H9 (cell line): Measurements from ENCODE around the gene ARRDC2. TPM values are rescaled to one million over a fixed set of nuclear protein-coding genes. Genes with fewer than 3 reads are reported as not detected.
A peak's percentile ranks its signal among the peaks of the same experiment; 100 is the strongest.

ENCODE experiments used
- DNase-seq: peaks from one replicate; pipeline ENCODE4 v3.0.0-alpha.2; 2017
- H2AFZ ChIP-seq: one replicate; pipeline ENCODE4 v1.6.1; 2013; ENCODE audit warnings: mild to moderate bottlenecking, low read length, control low read depth, moderate library complexity
- H2AK5ac ChIP-seq: 2 replicates; pipeline ENCODE4 v1.6.1; 2013; ENCODE audit warnings: low read length, control low read depth, mixed read lengths; ENCODE audit not compliant: insufficient read length
- H2BK120ac ChIP-seq: one replicate; pipeline ENCODE4 v1.6.1; 2013; ENCODE audit warnings: low read depth, mild to moderate bottlenecking, low read length, control low read depth, inconsistent platforms; ENCODE audit not compliant: poor library complexity, severe bottlenecking
- H2BK12ac ChIP-seq: 2 replicates; pipeline ENCODE4 v1.6.1; 2013; ENCODE audit warnings: low read length, control low read depth, mixed read lengths, low read depth; ENCODE audit not compliant: insufficient read length
- H2BK15ac ChIP-seq: 2 replicates; pipeline ENCODE4 v1.6.1; 2013; ENCODE audit warnings: low read depth, low read length, control low read depth
- H2BK20ac ChIP-seq: one replicate; pipeline ENCODE4 v1.6.1; 2013; ENCODE audit warnings: low read depth, mild to moderate bottlenecking, low read length, control low read depth, inconsistent platforms; ENCODE audit not compliant: poor library complexity, severe bottlenecking
- H2BK5ac ChIP-seq: 2 replicates; pipeline ENCODE4 v1.6.1; 2013; ENCODE audit warnings: low read length, control low read depth, mixed read lengths; ENCODE audit not compliant: insufficient read length
- H3K14ac ChIP-seq: 2 replicates; pipeline ENCODE4 v1.6.1; 2013; ENCODE audit warnings: low read length, control low read depth; ENCODE audit not compliant: insufficient read depth
- H3K18ac ChIP-seq: 2 replicates; pipeline ENCODE4 v1.6.1; 2013; ENCODE audit warnings: low read depth, mild to moderate bottlenecking, mixed read lengths, low read length, control low read depth; ENCODE audit not compliant: insufficient read length
- H3K23ac ChIP-seq: 2 replicates; pipeline ENCODE4 v1.6.1; 2013; ENCODE audit warnings: low read length, control low read depth, mixed read lengths, low read depth; ENCODE audit not compliant: insufficient read length
- H3K23me2 ChIP-seq: 2 replicates; pipeline ENCODE4 v1.6.1; 2013; ENCODE audit warnings: low read depth, mild to moderate bottlenecking, mixed read lengths, low read length, control low read depth; ENCODE audit not compliant: insufficient read length, poor library complexity, severe bottlenecking
- H3K27ac ChIP-seq: 2 replicates; pipeline ENCODE4 v1.5.1; 2013; ENCODE audit warnings: low read length, control low read depth, mixed read lengths, low read depth; ENCODE audit not compliant: insufficient read length
- H3K27me3 ChIP-seq: 2 replicates; pipeline ENCODE4 v1.6.1; 2013; ENCODE audit warnings: low read length, control low read depth, inconsistent platforms; ENCODE audit not compliant: insufficient read depth
- H3K4ac ChIP-seq: 2 replicates; pipeline ENCODE4 v1.6.1; 2013; ENCODE audit warnings: low read depth, mild to moderate bottlenecking, control low read depth, inconsistent platforms, low read length, moderate library complexity
- H3K4me1 ChIP-seq: 2 replicates; pipeline ENCODE4 v1.6.1; 2013; ENCODE audit warnings: low read length, control low read depth, inconsistent platforms; ENCODE audit not compliant: insufficient read depth
- H3K4me2 ChIP-seq: 2 replicates; pipeline ENCODE4 v1.6.1; 2013; ENCODE audit warnings: low read length, control low read depth, mixed read lengths; ENCODE audit not compliant: insufficient read length, insufficient read depth
- H3K56ac ChIP-seq: 2 replicates; pipeline ENCODE4 v1.6.1; 2013; ENCODE audit warnings: low read depth, mild to moderate bottlenecking, mixed read lengths, low read length, control low read depth; ENCODE audit not compliant: insufficient read length
- H3K79me1 ChIP-seq: 2 replicates; pipeline ENCODE4 v1.6.1; 2013; ENCODE audit warnings: low read depth, mild to moderate bottlenecking, moderate library complexity, low read length, control low read depth, inconsistent platforms; ENCODE audit not compliant: insufficient read depth, poor library complexity, severe bottlenecking
- H3K79me2 ChIP-seq: 2 replicates; pipeline ENCODE4 v1.6.1; 2013; ENCODE audit warnings: low read length, control low read depth, inconsistent platforms; ENCODE audit not compliant: insufficient read depth
- H3K9ac ChIP-seq: 2 replicates; pipeline ENCODE4 v1.6.1; 2013; ENCODE audit warnings: low read length, control low read depth, mixed read lengths; ENCODE audit not compliant: insufficient read length; ENCODE audit errors: extremely low read depth
- H3K9me3 ChIP-seq: one replicate; pipeline ENCODE4 v1.6.1; 2013; ENCODE audit warnings: low read depth, low read length, inconsistent platforms; ENCODE audit not compliant: control insufficient read depth
- H3T11ph ChIP-seq: one replicate; pipeline ENCODE4 v1.6.1; 2013; ENCODE audit warnings: mild to moderate bottlenecking, low read length, control low read depth, inconsistent platforms
- H4K20me1 ChIP-seq: one replicate; pipeline ENCODE4 v1.6.1; 2013; ENCODE audit not compliant: control insufficient read depth, insufficient read length, insufficient read depth
- H4K5ac ChIP-seq: 2 replicates; pipeline ENCODE4 v1.6.1; 2013; ENCODE audit warnings: low read depth, mild to moderate bottlenecking, mixed read lengths, low read length, control low read depth; ENCODE audit not compliant: insufficient read length
- H4K8ac ChIP-seq: replicated peaks from 2 replicates; pipeline ENCODE4 v1.6.1; 2013; ENCODE audit warnings: low read length, control low read depth, mixed read lengths, low read depth; ENCODE audit not compliant: insufficient read length
- H4K91ac ChIP-seq: 2 replicates; pipeline ENCODE4 v1.6.1; 2013; ENCODE audit warnings: low read depth, mild to moderate bottlenecking, moderate library complexity, mixed read lengths, low read length, control low read depth; ENCODE audit not compliant: insufficient read length
- H3K27ac Mint-ChIP-seq, 3 experiments: 2 replicates in 2 of 3; 3 replicates in 1 of 3; pipeline ENCODE4 v1.8.0; 2020 to 2021; ENCODE audit warnings: mixed read lengths in 3 of 3, mild to moderate bottlenecking in 1 of 3, moderate library complexity in 1 of 3
- H3K27me3 Mint-ChIP-seq: 2 replicates; pipeline ENCODE4 v1.8.0; 2021; ENCODE audit warnings: low read depth, mild to moderate bottlenecking, moderate library complexity, mixed read lengths
- H3K36me3 Mint-ChIP-seq, 3 experiments: 2 replicates in 2 of 3; 3 replicates in 1 of 3; pipeline ENCODE4 v1.8.0; 2020 to 2021; ENCODE audit warnings: low read depth in 3 of 3, mixed read lengths in 3 of 3; ENCODE audit not compliant: insufficient read depth in 1 of 3
- H3K4me1 Mint-ChIP-seq, 2 experiments: 2 replicates each; pipeline ENCODE4 v1.8.0; 2020; ENCODE audit warnings: mixed read lengths in 2 of 2
- H3K4me3 Mint-ChIP-seq, 2 experiments: 2 replicates in 1 of 2; 3 replicates in 1 of 2; pipeline ENCODE4 v1.8.0; 2020 to 2021; ENCODE audit warnings: mild to moderate bottlenecking in 2 of 2, mixed read lengths in 2 of 2, moderate library complexity in 1 of 2
- H3K9me3 Mint-ChIP-seq, 2 experiments: 2 replicates in 1 of 2; 3 replicates in 1 of 2; pipeline ENCODE4 v1.8.0; 2020; ENCODE audit warnings: mild to moderate bottlenecking in 2 of 2, mixed read lengths in 2 of 2, moderate library complexity in 1 of 2
- WGBS: extraction: QIAGEN DNeasy Blood & Tissue Kit; methylation state at CpG from one replicate; pipeline ENCODE4 v1.1.7; 2013; ENCODE audit warnings: missing lambda C conversion rate, low lambda C conversion rate, mixed read lengths; ENCODE audit not compliant: insufficient read length; ENCODE audit errors: extremely low coverage; 5-methylcytosine and 5-hydroxymethylcytosine counted together
- total RNA-seq: library from RNA; stranded (reverse); gene quantifications from 2 replicates; pipeline ENCODE4 v1.2.1, GENCODE V29; 2021
- TF ChIP-seq, protein P1 (sequence below): fragments of 200-600 bp; sonication (generic); conservative IDR thresholded peaks from 3 replicates; pipeline ENCODE4 v1.8.0; 2021; ENCODE audit warnings: antibody characterized with exemption, mild to moderate bottlenecking

The ARRDC2 gene
- total RNA-seq, 1 experiment from 2014 or later = 10.5 TPM

DNA sequence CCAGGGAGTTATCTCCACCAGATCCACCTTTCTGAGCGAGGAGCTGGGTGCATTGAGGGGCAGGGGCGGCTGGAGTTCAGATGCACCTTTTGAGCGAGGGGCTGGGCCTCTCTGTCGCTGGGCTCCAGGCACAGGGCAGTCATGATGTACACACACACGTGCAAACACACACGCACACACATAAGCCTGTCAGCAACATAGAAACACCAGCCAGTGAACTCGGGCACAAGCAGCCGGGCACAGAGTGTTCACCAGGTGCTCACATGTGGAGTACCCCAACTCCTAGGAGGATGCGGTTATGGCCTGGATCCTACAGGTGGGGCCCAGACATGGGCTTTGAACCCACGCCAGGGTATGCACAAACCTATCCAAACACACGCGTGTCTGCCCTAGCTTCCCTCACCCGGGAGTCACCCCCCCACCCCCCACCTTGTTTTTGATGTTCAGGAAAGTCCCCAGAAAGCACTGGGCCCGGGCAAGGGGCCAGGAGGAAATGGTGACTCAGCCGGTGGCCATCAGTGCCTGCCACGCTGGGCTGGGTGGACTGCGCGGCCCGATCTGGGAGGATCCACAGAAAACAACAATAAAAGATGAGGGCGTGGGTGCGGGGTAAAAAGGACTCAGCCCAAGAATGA is 13.3 kb downstream of the ARRDC2 start:
- H3K18ac ChIP-seq = peak overlapping the region; percentile 31
- Mint-ChIP-seq H3K27me3 (0 out of 2 replicates have a peak, but pooled peaks cover 2% of the 10 kb centered on the region), H3K9me3 (no peaks in the 10 kb centered on the region; a peak in 1 of 5 replicates), H3K4me3 (no peak overlapping the region), H3K4me1 (peaks cover 6 to 13% of the 10 kb centered on the region in 2 experiments), H3K27ac (no peak overlapping the region), H3K36me3 (peaks cover 0 to 2% (median 0%) of the 10 kb centered on the region in 3 experiments; a peak in 2 of 7 replicates)
- H4K5ac ChIP-seq = peak overlapping the region; percentile 57
- no peaks in the 10 kb centered on the region for H3K27me3 ChIP-seq
- no peak overlapping the region; the same call in 1 of the 2 replicates for H3K14ac ChIP-seq
- no peaks in the 10 kb centered on the region for H3K79me1 ChIP-seq
- peak overlapping the region; percentile 83 for H4K91ac ChIP-seq
- H2AFZ ChIP-seq = no peak overlapping the region
- no peak overlapping the region for H3K56ac ChIP-seq
- TF ChIP-seq, protein P1, sequence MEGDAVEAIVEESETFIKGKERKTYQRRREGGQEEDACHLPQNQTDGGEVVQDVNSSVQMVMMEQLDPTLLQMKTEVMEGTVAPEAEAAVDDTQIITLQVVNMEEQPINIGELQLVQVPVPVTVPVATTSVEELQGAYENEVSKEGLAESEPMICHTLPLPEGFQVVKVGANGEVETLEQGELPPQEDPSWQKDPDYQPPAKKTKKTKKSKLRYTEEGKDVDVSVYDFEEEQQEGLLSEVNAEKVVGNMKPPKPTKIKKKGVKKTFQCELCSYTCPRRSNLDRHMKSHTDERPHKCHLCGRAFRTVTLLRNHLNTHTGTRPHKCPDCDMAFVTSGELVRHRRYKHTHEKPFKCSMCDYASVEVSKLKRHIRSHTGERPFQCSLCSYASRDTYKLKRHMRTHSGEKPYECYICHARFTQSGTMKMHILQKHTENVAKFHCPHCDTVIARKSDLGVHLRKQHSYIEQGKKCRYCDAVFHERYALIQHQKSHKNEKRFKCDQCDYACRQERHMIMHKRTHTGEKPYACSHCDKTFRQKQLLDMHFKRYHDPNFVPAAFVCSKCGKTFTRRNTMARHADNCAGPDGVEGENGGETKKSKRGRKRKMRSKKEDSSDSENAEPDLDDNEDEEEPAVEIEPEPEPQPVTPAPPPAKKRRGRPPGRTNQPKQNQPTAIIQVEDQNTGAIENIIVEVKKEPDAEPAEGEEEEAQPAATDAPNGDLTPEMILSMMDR = no peak
- no peak overlapping the region for H2BK5ac ChIP-seq
- H3K9ac ChIP-seq = no peak overlapping the region
- no peak overlapping the region for H3T11ph ChIP-seq
- H2BK20ac ChIP-seq = no peak overlapping the region
- no peaks in the 10 kb centered on the region for H3K23me2 ChIP-seq
- no peak overlapping the region for H3K27ac ChIP-seq
- WGBS = no CpG with 5 or more reads among the region's 21 CpGs
- no peaks in the 10 kb centered on the region; the same call in 1 of the 2 replicates for H3K4me1 ChIP-seq
- peak overlapping the region; percentile 88 for H4K8ac ChIP-seq
- H3K4me2 ChIP-seq = no peak overlapping the region
- H2BK12ac ChIP-seq = no peak overlapping the region
- H3K4ac ChIP-seq = no peak overlapping the region
- H2BK15ac ChIP-seq = no peak overlapping the region
- H3K9me3 ChIP-seq = no peaks in the 10 kb centered on the region
- H2BK120ac ChIP-seq = no peak overlapping the region
- no peaks in the 10 kb centered on the region for H4K20me1 ChIP-seq
- H3K23ac ChIP-seq = no peak overlapping the region
- DNase-seq = no peak
- H2AK5ac ChIP-seq = no peak overlapping the region
- H3K79me2 ChIP-seq = no peaks in the 10 kb centered on the region
